MM.1S (cell line): Measurements from ENCODE around the gene CPLX1.

ENCODE experiments used
- CTCF ChIP-seq: fragments of 300-600 bp; sonication (generic); IDR thresholded peaks from 2 replicates; pipeline ENCODE4 v1.5.1; 2016; ENCODE audit warnings: antibody characterized with exemption, low read length, mixed read lengths
- EZH2 ChIP-seq: fragments of 300-600 bp; sonication (generic); optimal IDR thresholded peaks from 2 replicates; pipeline ENCODE3; 2017; ENCODE audit warnings: low read depth, mild to moderate bottlenecking, antibody characterized with exemption, low read length, mixed read lengths
- EZH2phosphoT487 ChIP-seq: fragments of 300-600 bp; sonication (generic); IDR thresholded peaks from 2 replicates; pipeline ENCODE4 v1.6.1; 2018; ENCODE audit warnings: antibody characterized with exemption, low read length

- TF ChIP-seq EZH2phosphoT487 (no peak), CTCF (no peak), EZH2 (no peak)
Observed at GRCh38 chr4:785332-786073, 40.4 kb downstream of the CPLX1 start.
